Activated CD4-positive, alpha-beta T cell treated with anti-CD3 and anti-CD28 coated beads, Interleukin-2, amount 50 U/mL, for 24 hours (primary cell): ENCODE results near the gene GABPB2.

ENCODE experiments used
- DNase-seq, 2 donors: peaks; one replicate each; pipeline ENCODE4 v3.0.0-alpha.2; 2020; ENCODE audit warnings: low read depth in 1 of 2, low spot score in 1 of 2

The GABPB2 gene

DNA sequence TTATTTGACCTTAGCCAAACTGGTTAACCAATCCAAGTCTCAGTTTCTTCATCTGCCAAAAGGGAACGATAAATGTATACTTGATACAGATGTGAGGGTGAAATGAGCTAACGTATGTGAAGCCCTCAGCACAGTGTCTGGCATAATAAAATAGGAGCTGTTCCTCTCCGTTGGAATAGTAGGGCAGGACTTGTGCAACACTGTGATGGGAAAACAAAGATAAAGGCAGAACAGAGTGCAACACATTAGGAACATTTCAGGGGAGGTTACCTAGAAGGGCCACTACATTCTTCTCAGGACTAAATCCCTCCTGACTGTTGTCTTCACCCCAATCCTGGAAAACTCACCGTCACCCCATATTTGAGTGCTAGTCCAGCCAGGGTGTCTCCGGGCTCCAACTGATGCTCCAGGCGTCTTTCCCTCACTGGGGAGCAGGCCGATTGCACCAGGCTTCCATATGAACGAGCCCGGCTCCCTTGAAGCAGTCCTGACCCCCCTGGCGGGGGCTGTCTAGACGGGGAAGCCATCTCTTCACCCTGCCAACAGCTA is 94.2 kb downstream of the GABPB2 start:
- DNase-seq: no peak

DNA sequence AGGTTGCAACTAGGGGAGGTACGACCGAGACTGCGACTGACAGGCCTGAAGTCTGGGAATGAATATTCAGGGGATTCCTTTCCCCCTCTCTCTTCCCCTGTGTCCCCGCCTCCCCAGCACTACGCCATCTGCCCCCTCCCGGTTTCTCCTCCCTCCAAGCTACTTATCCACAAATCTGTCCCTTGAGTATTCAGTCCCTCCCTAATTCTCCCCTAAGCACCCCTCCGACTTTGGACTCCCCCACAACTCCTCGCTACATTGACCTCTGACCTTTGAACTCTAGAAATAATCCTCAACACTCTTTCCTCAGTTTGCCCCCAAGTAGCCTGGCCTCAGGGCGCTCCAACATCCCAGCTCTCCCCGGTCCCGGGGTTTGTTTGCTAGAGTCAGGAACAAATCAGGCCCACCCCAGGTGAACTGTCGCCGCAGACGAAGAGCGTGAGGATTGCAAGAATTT is 94.7 kb downstream of the GABPB2 start:
- no peak for DNase-seq

DNA sequence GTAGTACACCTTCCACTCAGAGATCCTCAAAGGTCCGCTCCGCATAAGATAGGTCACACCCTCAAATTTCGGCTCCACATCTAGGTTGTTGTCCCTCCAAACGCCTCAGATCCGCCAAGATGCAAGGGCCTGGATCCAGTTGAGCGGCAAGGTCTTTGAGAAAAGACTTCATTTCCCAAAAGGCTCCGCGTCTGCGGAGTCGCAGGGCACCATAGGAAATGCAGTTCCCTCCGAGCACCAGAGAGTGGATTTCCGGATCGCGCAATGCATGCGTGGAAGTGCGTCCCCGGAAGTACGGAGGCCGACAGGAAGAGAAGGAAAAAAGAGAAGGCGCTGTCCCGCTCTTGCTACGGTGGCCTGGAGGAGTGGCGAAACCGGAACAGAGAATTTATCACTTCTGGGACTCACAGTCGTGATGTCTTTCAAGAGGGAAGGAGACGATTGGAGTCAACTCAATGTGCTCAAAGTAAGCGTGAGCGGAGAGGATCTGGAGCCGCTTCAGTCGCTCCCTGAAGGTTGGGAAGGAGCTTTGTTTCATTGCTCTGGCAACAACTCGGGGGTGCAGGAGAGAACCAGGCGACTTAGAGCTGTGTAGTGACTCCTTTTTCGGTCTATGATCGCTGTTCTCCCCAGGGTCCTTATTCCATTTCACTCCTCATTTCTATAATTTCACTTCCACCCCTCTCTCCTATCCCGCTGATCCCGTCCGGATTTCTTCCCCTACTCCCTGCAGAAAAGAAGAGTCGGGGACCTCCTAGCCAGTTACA is 95.4 kb downstream of the GABPB2 start, which contains the start of the genes LYSMD1 and SCNM1:
Gene LYSMD1, minus strand, starts transcription at position 165 of the 767 bp plus-strand sequence. CDS start 644 bp downstream, outside the sequence.
Gene SCNM1, plus strand, starts transcription at position 407 of the 767 bp plus-strand sequence. Its CDS starts 9 bp downstream, at position 416.
- DNase-seq: peak; percentile 86 to 97

DNA sequence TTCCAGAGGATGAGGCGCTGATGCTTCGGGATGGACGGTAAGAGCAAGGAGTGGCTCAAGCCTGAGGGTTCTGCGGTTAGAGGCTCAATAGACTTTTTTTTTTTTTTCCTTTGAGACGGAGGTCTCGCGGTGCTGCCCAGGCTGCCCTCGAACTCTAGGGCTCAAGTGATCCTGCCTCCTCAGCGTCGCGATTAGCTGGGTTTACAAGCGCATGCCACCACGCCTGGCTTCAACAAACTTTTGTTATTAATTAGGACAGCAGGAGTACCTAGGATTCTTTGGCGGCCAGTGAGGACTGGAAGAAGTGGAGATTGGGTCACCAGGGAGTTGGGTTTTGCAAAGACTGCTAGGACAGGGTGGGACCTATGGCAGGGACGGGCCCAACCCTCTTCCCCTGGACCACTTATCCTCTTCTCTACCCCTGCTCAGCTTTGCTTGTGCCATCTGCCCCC is 96.0 kb downstream of the GABPB2 start:
- no peak for DNase-seq

DNA sequence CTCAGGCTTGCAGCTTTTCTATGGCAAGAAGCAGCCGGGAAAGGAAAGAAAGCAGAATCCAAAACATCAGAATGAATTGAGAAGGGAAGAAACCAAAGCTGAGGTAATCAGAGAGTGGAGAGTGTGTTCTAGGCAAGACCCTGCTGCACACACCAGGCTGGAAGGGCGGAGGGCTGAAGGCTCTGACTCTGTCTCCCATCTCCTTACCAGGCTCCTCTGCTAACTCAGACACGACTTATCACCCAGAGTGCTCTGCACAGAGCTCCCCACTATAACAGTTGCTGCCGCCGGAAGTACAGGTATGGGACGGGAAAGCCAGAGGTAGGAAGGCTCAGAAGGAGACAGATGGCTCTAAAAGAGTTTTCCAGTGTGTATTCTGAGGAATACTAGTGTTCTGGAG is 96.6 kb downstream of the GABPB2 start:
- DNase-seq: no peak

DNA sequence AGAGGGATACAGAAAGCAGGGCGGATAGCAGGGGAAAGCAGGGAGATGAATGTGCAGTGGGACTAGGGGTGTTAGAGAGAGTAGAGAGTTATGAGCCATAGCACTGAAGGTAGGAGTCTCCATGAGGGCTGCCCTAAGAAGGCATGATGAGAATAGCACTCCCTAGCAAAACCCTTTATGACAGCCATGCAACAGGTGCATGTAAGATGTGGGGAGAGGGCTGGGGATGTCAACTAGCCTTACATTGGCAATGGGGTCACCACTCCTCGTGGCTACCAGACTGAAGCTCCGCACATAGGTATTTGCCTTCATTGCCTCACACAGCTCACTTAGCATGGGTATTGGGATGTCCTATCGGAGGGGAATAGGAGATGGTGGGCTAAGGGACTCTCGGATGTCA is 100.6 kb downstream of the GABPB2 start:
- no peak for DNase-seq
